Measurements from ENCODE around the gene SERINC5. TPM values are rescaled to one million over a fixed set of nuclear protein-coding genes. Genes with fewer than 3 reads are reported as not detected.

The SERINC5 gene
- total RNA-seq, 1 donor from 2014 or later, result 57.3 TPM

- H3K4me3 Mint-ChIP-seq (ENCODE audit: unreplicated experiment), result no peak overlapping the region
- H3K9me3 ChIP-seq (ENCODE audit: insufficient read depth, low read depth, low read length), result no peaks in the 10 kb centered on the region
- H4K20me1 ChIP-seq (ENCODE audit: insufficient read depth, low read length), result no peaks in the 10 kb centered on the region
- no peaks in the 10 kb centered on the region for H3K4me1 ChIP-seq (ENCODE audit: insufficient read depth, low read length)
- H3K36me3 Mint-ChIP-seq (ENCODE audit: low read depth, unreplicated experiment), result no peaks in the 10 kb centered on the region
- DNase-seq (ENCODE audit: low read depth) (no peak), FAIRE-seq (no peak)
- H3K9me3 Mint-ChIP-seq (ENCODE audit: unreplicated experiment), result no peaks in the 10 kb centered on the region
- H3K4me3 ChIP-seq (ENCODE audit: insufficient read depth, low read depth, low read length), result no peak overlapping the region
- no peak overlapping the region for H3K9ac ChIP-seq (ENCODE audit: low read length)
- no peak overlapping the region for H3K27ac Mint-ChIP-seq (ENCODE audit: unreplicated experiment)
- no peak overlapping the region for H3K4me2 ChIP-seq (ENCODE audit: low read length)
- H3K79me2 ChIP-seq (ENCODE audit: insufficient read depth, low read length), result no peaks in the 10 kb centered on the region
- H2AFZ ChIP-seq (ENCODE audit: low read depth, low read length), result no peak overlapping the region
- no peaks in the 10 kb centered on the region for H3K4me1 Mint-ChIP-seq (ENCODE audit: low read depth, unreplicated experiment)
- no peak overlapping the region for H3K27ac ChIP-seq (ENCODE audit: low read depth, low read length)
- H3K27me3 Mint-ChIP-seq (ENCODE audit: low read depth, unreplicated experiment), result no peaks in the 10 kb centered on the region
- no peak for TF ChIP-seq CTCF (IDR thresholded peaks at IDR 0.05; ENCODE audit: insufficient read depth, low read depth, low read length)
- no peaks in the 10 kb centered on the region for H3K36me3 ChIP-seq (ENCODE audit: insufficient read depth, low read length)
- no peaks in the 10 kb centered on the region for H3K27me3 ChIP-seq (ENCODE audit: insufficient read depth, low read length)
Measured at GRCh38 chr5:80291761-80292160, 35.9 kb upstream of the SERINC5 start.

- FAIRE-seq, result no peak
- no peaks in the 10 kb centered on the region for H3K27me3 Mint-ChIP-seq (ENCODE audit: low read depth, unreplicated experiment)
- H3K9ac ChIP-seq (ENCODE audit: low read length), result no peak overlapping the region
Measured at GRCh38 chr5:80289320-80289719, 33.5 kb upstream of the SERINC5 start.

GRCh38 chr5:80288177-80288576 is 32.3 kb upstream of the SERINC5 start:
- Histone ChIP-seq H3K9me3 (ENCODE audit: insufficient read depth, low read depth, low read length) (no peaks in the 10 kb centered on the region), H3K4me2 (ENCODE audit: low read length) (no peak overlapping the region), H3K79me2 (ENCODE audit: insufficient read depth, low read length) (no peaks in the 10 kb centered on the region), H3K27ac (ENCODE audit: low read depth, low read length) (no peak overlapping the region), H3K9ac (ENCODE audit: low read length) (no peak overlapping the region), H3K4me1 (ENCODE audit: insufficient read depth, low read length) (no peaks in the 10 kb centered on the region), H3K4me3 (ENCODE audit: insufficient read depth, low read depth, low read length) (no peak overlapping the region), H3K36me3 (ENCODE audit: insufficient read depth, low read length) (no peaks in the 10 kb centered on the region), H2AFZ (ENCODE audit: low read depth, low read length) (no peak overlapping the region), H4K20me1 (ENCODE audit: insufficient read depth, low read length) (no peaks in the 10 kb centered on the region), H3K27me3 (ENCODE audit: insufficient read depth, low read length) (no peaks in the 10 kb centered on the region)
- no peak for DNase-seq (ENCODE audit: low read depth)
- no peaks in the 10 kb centered on the region for H3K4me1 Mint-ChIP-seq (ENCODE audit: low read depth, unreplicated experiment)
- no peaks in the 10 kb centered on the region for H3K27me3 Mint-ChIP-seq (ENCODE audit: low read depth, unreplicated experiment)
- H3K27ac Mint-ChIP-seq (ENCODE audit: unreplicated experiment), result no peak overlapping the region
- no peak for FAIRE-seq
- H3K4me3 Mint-ChIP-seq (ENCODE audit: unreplicated experiment), result no peak overlapping the region
- H3K9me3 Mint-ChIP-seq (ENCODE audit: unreplicated experiment), result no peaks in the 10 kb centered on the region
- H3K36me3 Mint-ChIP-seq (ENCODE audit: low read depth, unreplicated experiment), result no peaks in the 10 kb centered on the region
- no peak for TF ChIP-seq CTCF (IDR thresholded peaks at IDR 0.05; ENCODE audit: insufficient read depth, low read depth, low read length)
- no peak for TF ChIP-seq EZH2 (IDR thresholded peaks at IDR 0.05; ENCODE audit: insufficient read depth, low read length)

More at GRCh38 chr5:80289320-80289719, 33.5 kb upstream of the SERINC5 start:
- Histone ChIP-seq H3K79me2 (ENCODE audit: insufficient read depth, low read length) (no peaks in the 10 kb centered on the region), H3K9me3 (ENCODE audit: insufficient read depth, low read depth, low read length) (no peaks in the 10 kb centered on the region), H4K20me1 (ENCODE audit: insufficient read depth, low read length) (no peaks in the 10 kb centered on the region), H2AFZ (ENCODE audit: low read depth, low read length) (no peak overlapping the region), H3K36me3 (ENCODE audit: insufficient read depth, low read length) (no peaks in the 10 kb centered on the region), H3K27me3 (ENCODE audit: insufficient read depth, low read length) (no peaks in the 10 kb centered on the region), H3K27ac (ENCODE audit: low read depth, low read length) (no peak overlapping the region), H3K4me2 (ENCODE audit: low read length) (no peak overlapping the region), H3K4me3 (ENCODE audit: insufficient read depth, low read depth, low read length) (no peak overlapping the region), H3K4me1 (ENCODE audit: insufficient read depth, low read length) (no peaks in the 10 kb centered on the region)
- Mint-ChIP-seq H3K4me3 (ENCODE audit: unreplicated experiment) (no peak overlapping the region), H3K36me3 (ENCODE audit: low read depth, unreplicated experiment) (no peaks in the 10 kb centered on the region), H3K4me1 (ENCODE audit: low read depth, unreplicated experiment) (no peaks in the 10 kb centered on the region), H3K27ac (ENCODE audit: unreplicated experiment) (no peak overlapping the region), H3K9me3 (ENCODE audit: unreplicated experiment) (no peaks in the 10 kb centered on the region)
- no peak for DNase-seq (ENCODE audit: low read depth)
- no peak for TF ChIP-seq CTCF (IDR thresholded peaks at IDR 0.05; ENCODE audit: insufficient read depth, low read depth, low read length)
- no peak for TF ChIP-seq EZH2 (IDR thresholded peaks at IDR 0.05; ENCODE audit: insufficient read depth, low read length)

Measured in astrocyte (in vitro differentiated cells and primary cell).